Measurements from ENCODE around the gene PLXNA2.
A peak's percentile ranks its signal among the peaks of the same experiment; 100 is the strongest.

The PLXNA2 gene

GRCh38 chr1:208038303-208038702 lies 205.9 kb downstream of the PLXNA2 start:
- DNase-seq, result no peak

GRCh38 chr1:208036918-208037766 lies 207.0 kb downstream of the PLXNA2 start:
- no peak for DNase-seq

- no peak for DNase-seq
These were observed 207.9 kb downstream of the PLXNA2 start for GRCh38 chr1:208036106-208036808.

- DNase-seq, result no peak
These were observed 210.0 kb downstream of the PLXNA2 start for GRCh38 chr1:208034135-208034534.

- no peak for DNase-seq
These were observed 210.9 kb downstream of the PLXNA2 start for GRCh38 chr1:208033236-208033635.

GRCh38 chr1:208031932-208032320 lies 212.3 kb downstream of the PLXNA2 start:
- no peak for DNase-seq

- no peak for DNase-seq
These were observed 212.8 kb downstream of the PLXNA2 start for GRCh38 chr1:208031316-208031931.

- DNase-seq, result no peak
These were observed 213.7 kb downstream of the PLXNA2 start for GRCh38 chr1:208030288-208031091.

- no peak for DNase-seq
These were observed 214.6 kb downstream of the PLXNA2 start for GRCh38 chr1:208029381-208030287.

- DNase-seq, result no peak
These were observed 215.7 kb downstream of the PLXNA2 start for GRCh38 chr1:208028526-208028925.

GRCh38 chr1:208027861-208028260 lies 216.3 kb downstream of the PLXNA2 start:
- no peak for DNase-seq

GRCh38 chr1:208026880-208027438 lies 217.2 kb downstream of the PLXNA2 start:
- no peak for DNase-seq

- DNase-seq, result no peak
These were observed 219.2 kb downstream of the PLXNA2 start for GRCh38 chr1:208025031-208025430.

GRCh38 chr1:208024406-208024805 lies 219.8 kb downstream of the PLXNA2 start:
- no peak for DNase-seq

- DNase-seq, result no peak
These were observed 224.9 kb downstream of the PLXNA2 start for GRCh38 chr1:208019257-208019656.

GRCh38 chr1:208015255-208015654 lies 228.9 kb downstream of the PLXNA2 start:
- no peak for DNase-seq

- DNase-seq, result no peak
These were observed 231.0 kb downstream of the PLXNA2 start for GRCh38 chr1:208013210-208013609.

- DNase-seq, result no peak
These were observed 231.5 kb downstream of the PLXNA2 start for GRCh38 chr1:208012721-208013120.

GRCh38 chr1:208010487-208011071 lies 233.6 kb downstream of the PLXNA2 start:
- no peak for DNase-seq

GRCh38 chr1:208009706-208010444 lies 234.3 kb downstream of the PLXNA2 start:
- DNase-seq, result peak in 2 of 6 experiments; percentile 15 to 16

Data from stimulated activated naive CD4-positive, alpha-beta T cell (primary cell).